Muscle of arm (tissue), 12 donors: ENCODE results near the gene ALLC. TPM values are rescaled to one million over a fixed set of nuclear protein-coding genes. Genes with fewer than 3 reads are reported as not detected.
A peak's percentile ranks its signal among the peaks of the same experiment; 100 is the strongest.
"Not testable (repeated sequence)": the region's sequence is repeated elsewhere in the genome, so short reads cannot be mapped to it uniquely, and the experiment has no call there.

ENCODE experiments used
- DNase-seq: peaks from one replicate; pipeline ENCODE4 v3.0.0-alpha.2; 2013
- polyA plus RNA-seq, 12 donors: library from polyadenylated mRNA; unstranded; fragments of 120-200 nt; gene quantifications; one replicate each; pipeline ENCODE4 v1.2.1, GENCODE V29; 2013; ENCODE audit not compliant: insufficient read length in 12 of 12

Gene ALLC
- polyA plus RNA-seq, 12 donors: 0.25 TPM; not detected in 11

GRCh38 chr2:3626118-3626811, 31.7 kb upstream of the ALLC start:
- DNase-seq: no peak

GRCh38 chr2:3626812-3627499, 31.0 kb upstream of the ALLC start:
- no peak for DNase-seq

- DNase-seq: no peak
Measured at GRCh38 chr2:3627500-3628100, 30.4 kb upstream of the ALLC start.

GRCh38 chr2:3628241-3628679, 29.7 kb upstream of the ALLC start:
- DNase-seq: no peak

- DNase-seq: no peak
Measured at GRCh38 chr2:3628800-3629199, 29.2 kb upstream of the ALLC start.

GRCh38 chr2:3630631-3631030, 27.4 kb upstream of the ALLC start:
- no peak for DNase-seq

- DNase-seq: no peak
Measured at GRCh38 chr2:3631161-3631850, 26.7 kb upstream of the ALLC start.

GRCh38 chr2:3631851-3632659, 25.9 kb upstream of the ALLC start:
- DNase-seq: no peak

- DNase-seq: peak; percentile 33
Measured at GRCh38 chr2:3633089-3633981, 24.7 kb upstream of the ALLC start.

GRCh38 chr2:3633982-3634595, 23.9 kb upstream of the ALLC start:
- DNase-seq: no peak

GRCh38 chr2:3634596-3635121, 23.3 kb upstream of the ALLC start:
- DNase-seq: no peak

- DNase-seq: no peak
Measured at GRCh38 chr2:3635171-3635974, 22.6 kb upstream of the ALLC start.

GRCh38 chr2:3635975-3636327, 22.0 kb upstream of the ALLC start:
- DNase-seq: not testable (repeated sequence)

GRCh38 chr2:3636586-3637310, 21.3 kb upstream of the ALLC start:
- DNase-seq: no peak

GRCh38 chr2:3637311-3637675, 20.7 kb upstream of the ALLC start:
- no peak for DNase-seq

GRCh38 chr2:3637692-3638455, 20.1 kb upstream of the ALLC start:
- DNase-seq: no peak

- DNase-seq: no peak
Measured at GRCh38 chr2:3638456-3638810, 19.6 kb upstream of the ALLC start.
